Measurements from ENCODE around the gene NUDT13.

NUDT13 gene

DNA sequence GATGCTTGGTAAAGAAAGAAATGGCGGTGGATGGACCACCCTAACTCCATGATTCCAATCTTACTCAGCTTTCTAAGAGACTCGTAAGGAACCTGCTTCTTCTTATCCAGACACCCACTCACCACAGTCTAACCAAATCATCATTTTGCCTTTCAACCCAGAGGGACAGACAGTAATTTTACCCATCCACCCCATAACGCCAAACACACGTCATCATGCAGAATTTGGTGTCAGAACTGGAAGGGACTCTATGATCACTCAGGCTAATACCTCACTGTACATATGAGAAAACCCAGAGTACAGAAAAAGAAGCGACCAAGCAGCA lies 57.2 kb downstream of the NUDT13 start:
- no peak for DNase-seq

DNA sequence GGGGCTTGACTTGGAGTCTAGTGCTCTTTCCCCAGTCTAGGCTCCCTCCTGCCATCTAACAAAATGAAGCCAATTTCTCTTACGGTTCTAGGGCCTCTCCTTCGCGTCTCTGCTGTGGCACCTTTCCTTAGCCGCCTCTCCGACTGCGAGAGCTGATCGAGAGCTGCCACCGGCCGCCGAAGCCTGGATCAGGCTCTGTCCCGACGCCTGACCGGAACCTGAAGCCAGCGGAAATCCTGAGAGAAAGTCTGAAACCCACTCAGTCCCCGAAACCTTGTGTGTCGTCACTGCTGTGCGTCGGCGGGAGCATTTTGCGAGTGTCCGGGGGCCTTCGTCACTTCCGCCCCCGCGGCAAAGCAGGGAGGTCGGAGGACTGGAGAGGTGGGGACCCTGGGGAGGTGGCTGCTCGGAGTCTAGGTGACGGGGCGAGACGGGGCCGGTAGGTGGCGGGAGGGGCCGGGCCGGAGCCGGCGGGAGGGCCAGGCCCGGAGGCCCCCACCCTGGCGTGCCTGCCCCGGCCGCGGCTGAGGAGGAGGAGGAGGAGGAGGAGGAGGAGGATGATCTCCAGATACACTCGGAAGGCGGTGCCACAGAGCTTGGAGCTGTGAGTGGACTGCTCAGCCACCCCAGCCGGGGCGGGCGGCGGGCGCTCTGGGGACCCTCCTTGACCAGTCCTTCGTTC lies 57.7 kb downstream of the NUDT13 start, which contains the start of the genes ECD and FAM149B1:
ECD (minus strand) TSS at position 226 of the 682 bp plus-strand sequence. CDS start 4,071 bp downstream, outside the sequence.
FAM149B1 (plus strand) TSS at position 337 of the 682 bp plus-strand sequence; CDS start at position 558, 221 bp downstream.
- DNase-seq: peak; percentile 71

DNA sequence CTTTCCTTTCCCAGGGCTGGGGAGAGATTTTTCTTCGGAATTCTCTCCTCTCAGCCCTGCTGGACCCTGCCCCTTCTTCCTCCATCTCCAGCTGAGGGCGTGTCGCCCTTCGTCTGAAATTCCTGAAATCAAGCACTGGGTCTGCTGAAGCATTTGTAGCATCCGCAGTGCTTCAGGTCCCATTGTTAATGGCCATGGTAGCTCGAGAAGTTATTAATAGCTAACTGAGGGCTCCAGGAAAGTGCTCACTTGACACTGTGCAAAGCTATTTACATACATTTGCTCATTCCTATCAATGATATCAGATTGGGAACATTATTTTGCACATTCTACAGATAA lies 58.2 kb downstream of the NUDT13 start:
- no peak for DNase-seq

DNA sequence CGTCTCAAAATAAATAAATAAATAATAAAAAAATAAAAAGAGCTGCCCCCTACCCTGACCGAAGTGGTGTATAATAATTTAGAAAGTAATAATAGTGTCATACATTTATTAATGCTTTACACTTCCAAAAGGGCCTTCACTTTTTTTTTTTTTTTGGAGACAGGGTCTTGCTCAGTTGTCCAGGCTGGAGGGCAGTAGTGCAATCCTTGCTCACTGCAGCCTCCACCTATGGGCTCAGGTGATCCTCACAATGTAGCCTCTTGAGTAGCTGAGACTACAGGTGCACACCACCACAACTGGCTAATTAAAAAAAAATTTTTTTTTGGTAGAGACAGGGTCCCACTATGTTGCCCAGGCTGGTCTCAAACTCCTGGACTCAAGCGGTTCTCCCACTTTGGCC lies 59.1 kb downstream of the NUDT13 start:
- no peak for DNase-seq

DNA sequence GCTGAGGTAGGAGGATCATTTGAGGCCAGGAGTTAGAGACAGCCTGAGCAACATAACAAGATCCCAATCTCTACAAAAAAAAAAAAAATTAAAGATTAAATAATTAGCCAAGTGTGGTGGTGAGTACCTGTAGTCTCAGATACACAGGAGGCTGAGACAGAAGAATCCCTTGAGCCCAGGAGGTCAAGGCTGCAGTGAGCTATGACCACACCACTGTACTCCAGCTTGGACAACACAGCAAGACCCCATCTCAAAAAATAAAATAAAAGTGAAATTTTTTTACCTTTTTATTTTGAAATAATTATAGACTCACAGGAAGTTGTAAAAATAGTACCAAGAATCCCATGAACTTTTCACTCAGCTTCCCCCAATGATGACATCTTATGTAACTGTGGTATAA lies 62.6 kb downstream of the NUDT13 start:
- DNase-seq: no peak

DNA sequence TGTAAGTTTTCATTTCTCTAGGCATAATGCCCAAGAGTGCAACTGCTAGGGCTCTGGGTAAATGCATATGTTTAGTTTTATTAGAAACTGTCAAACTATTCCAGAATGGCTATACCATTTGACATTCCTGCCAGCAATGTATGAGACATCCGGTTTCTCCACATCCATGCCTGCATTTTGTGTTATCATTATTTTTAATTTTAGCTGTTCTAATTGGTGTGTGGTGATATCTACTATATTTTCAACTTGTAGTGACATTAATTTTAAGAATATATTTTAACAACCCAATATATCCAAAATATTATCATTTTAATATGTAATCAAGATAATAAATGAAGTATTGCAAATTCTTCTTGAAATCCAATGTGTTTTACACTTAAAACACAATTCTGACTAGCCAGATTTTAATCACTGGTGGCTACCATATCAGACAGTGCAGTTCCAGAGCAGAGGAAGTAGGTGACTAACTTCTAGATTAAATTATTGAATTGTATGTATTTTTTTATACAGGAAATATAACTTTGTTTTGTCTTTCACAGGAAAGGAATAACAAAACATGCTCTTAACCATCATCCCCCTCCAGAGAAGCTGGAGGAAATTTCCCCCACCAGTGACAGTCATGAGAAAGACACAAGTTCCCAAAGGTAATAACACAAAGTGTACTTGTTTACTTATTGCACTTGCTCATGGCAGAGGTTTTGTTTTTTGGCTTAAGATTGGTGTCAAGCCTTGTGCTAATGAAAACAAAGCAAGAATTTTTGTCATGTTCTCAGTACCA lies 64.1 kb downstream of the NUDT13 start:
- DNase-seq: no peak
